GM23338 (cell line): ENCODE measurements around the gene MPV17L. TPM values are rescaled to one million over a fixed set of nuclear protein-coding genes. Genes with fewer than 3 reads are reported as not detected.

Experiments used
- ATAC-seq: fragments of 200-7000 bp; cut with Tn5 transposase; 3 replicates; pipeline ENCODE4 v1.9.1; 2020
- DNase-seq: peaks from one replicate; pipeline ENCODE4 v3.0.0-alpha.2; 2015; ENCODE audit warnings: low spot score
- H2AFZ ChIP-seq: fragments of 200-600 bp; sonication (generic); 2 replicates; pipeline ENCODE4 v1.8.0; 2016; ENCODE audit warnings: antibody characterized with exemption, mild to moderate bottlenecking, moderate library complexity
- H3F3A ChIP-seq: fragments of 200-600 bp; sonication (generic); replicated peaks from 2 replicates; pipeline ENCODE4 v1.8.0; 2017; ENCODE audit warnings: antibody characterized with exemption, mixed run types, low read depth
- H3K27ac ChIP-seq: fragments of 200-600 bp; sonication (generic); 2 replicates; pipeline ENCODE4 v1.6.1; 2016; ENCODE audit warnings: low read depth
- H3K27me3 ChIP-seq: fragments of 200-600 bp; sonication (generic); 2 replicates; pipeline ENCODE4 v1.8.0; 2016; ENCODE audit warnings: mild to moderate bottlenecking, mixed run types, moderate library complexity; ENCODE audit not compliant: insufficient read depth
- H3K36me3 ChIP-seq: fragments of 200-600 bp; sonication (generic); 2 replicates; pipeline ENCODE4 v1.8.0; 2016; ENCODE audit warnings: mild to moderate bottlenecking; ENCODE audit not compliant: insufficient read depth
- H3K4me1 ChIP-seq: fragments of 200-600 bp; sonication (generic); 2 replicates; pipeline ENCODE4 v1.8.0; 2016; ENCODE audit warnings: mild to moderate bottlenecking, moderate library complexity; ENCODE audit not compliant: insufficient read depth
- H3K4me2 ChIP-seq: fragments of 200-600 bp; sonication (generic); 2 replicates; pipeline ENCODE4 v1.7.1; 2017; ENCODE audit warnings: mixed run types
- H3K4me3 ChIP-seq: fragments of 200-600 bp; sonication (generic); 2 replicates; pipeline ENCODE4 v1.6.1; 2016; ENCODE audit warnings: mixed run types
- H3K79me2 ChIP-seq: fragments of 200-600 bp; sonication (generic); replicated peaks from 2 replicates; pipeline ENCODE4 v1.8.0; 2017; ENCODE audit warnings: mild to moderate bottlenecking; ENCODE audit not compliant: insufficient read depth
- H3K9me2 ChIP-seq: fragments of 200-600 bp; sonication (generic); 2 replicates; pipeline ENCODE4 v1.8.0; 2017; ENCODE audit not compliant: insufficient read depth
- H4K20me1 ChIP-seq: fragments of 200-600 bp; sonication (generic); replicated peaks from 2 replicates; pipeline ENCODE4 v1.8.0; 2017; ENCODE audit warnings: mild to moderate bottlenecking; ENCODE audit not compliant: insufficient read depth
- H3K27ac Mint-ChIP-seq: 2 replicates; pipeline ENCODE4 v1.8.0; 2020; ENCODE audit warnings: inconsistent platforms, mild to moderate bottlenecking, moderate library complexity, mixed read lengths
- H3K27me3 Mint-ChIP-seq: 3 replicates; pipeline ENCODE4 v1.8.0; 2022; ENCODE audit warnings: low read depth, mild to moderate bottlenecking, moderate library complexity, mixed read lengths, inconsistent platforms; ENCODE audit not compliant: insufficient read depth, poor library complexity
- H3K36me3 Mint-ChIP-seq: 3 replicates; pipeline ENCODE4 v1.8.0; 2021; ENCODE audit warnings: low read depth, mild to moderate bottlenecking, inconsistent platforms, moderate library complexity, mixed read lengths
- H3K4me1 Mint-ChIP-seq: 3 replicates; pipeline ENCODE4 v1.8.0; 2020; ENCODE audit warnings: mild to moderate bottlenecking, inconsistent platforms, mixed read lengths
- H3K4me3 Mint-ChIP-seq: 3 replicates; pipeline ENCODE4 v1.8.0; 2021; ENCODE audit warnings: moderate library complexity, mild to moderate bottlenecking, inconsistent platforms, mixed read lengths
- H3K9me3 Mint-ChIP-seq: 3 replicates; pipeline ENCODE4 v1.8.0; 2020; ENCODE audit warnings: moderate library complexity, mild to moderate bottlenecking, inconsistent platforms, mixed read lengths
- CREB1 ChIP-seq: fragments of 250-450 bp; sonication (Bioruptor Pico); IDR thresholded peaks from 2 replicates; pipeline ENCODE4 v1.5.0; 2020; ENCODE audit warnings: low read depth, mild to moderate bottlenecking, moderate library complexity
- CTCF ChIP-seq, 2 experiments: fragments of 200-600 bp in 1 of 2; sonication (generic) in 1 of 2; conservative IDR thresholded peaks; 2 replicates each; pipeline versions ENCODE4 v1.5.1 to v1.6.1; 2016 to 2017; ENCODE audit warnings: antibody characterized with exemption in 2 of 2, low read depth in 2 of 2, mild to moderate bottlenecking in 2 of 2, moderate library complexity in 1 of 2
- ETS1 ChIP-seq: IDR thresholded peaks from 2 replicates; pipeline ENCODE4 v1.6.1; 2016; ENCODE audit warnings: antibody characterized with exemption
- EZH2 ChIP-seq: fragments of 200-600 bp; sonication (generic); IDR thresholded peaks from one replicate; pipeline ENCODE4 v1.8.0; 2017; ENCODE audit warnings: antibody characterized with exemption, mild to moderate bottlenecking, low read depth; ENCODE audit not compliant: unreplicated experiment
- EZH2phosphoT487 ChIP-seq: fragments of 200-600 bp; sonication (generic); IDR thresholded peaks from one replicate; pipeline ENCODE4 v1.8.1; 2018; ENCODE audit warnings: antibody characterized with exemption; ENCODE audit not compliant: unreplicated experiment
- POLR2AphosphoS5 ChIP-seq: IDR thresholded peaks from 2 replicates; pipeline ENCODE4 v1.6.1; 2016; ENCODE audit warnings: antibody characterized with exemption, low read depth
- REST ChIP-seq: IDR thresholded peaks from one replicate; pipeline ENCODE4 v1.6.1; 2018; ENCODE audit warnings: antibody characterized with exemption; ENCODE audit not compliant: unreplicated experiment
- ZNF114 ChIP-seq: fragments of 250-450 bp; sonication (Bioruptor Pico); IDR thresholded peaks from 2 replicates; pipeline ENCODE4 v1.5.0; 2020; ENCODE audit warnings: mild to moderate bottlenecking, moderate library complexity
- ZNF331 ChIP-seq: fragments of 250-450 bp; sonication (Bioruptor Pico); IDR thresholded peaks from 2 replicates; pipeline ENCODE4 v1.5.0; 2020; ENCODE audit warnings: low read depth, mild to moderate bottlenecking, moderate library complexity
- polyA plus RNA-seq: library from polyadenylated mRNA; unstranded; fragments of >200 nt; fragmentation: Nextera tagmentation; extraction: Ambion mirVana; gene quantifications from 2 replicates; pipeline ENCODE4 v1.2.1, GENCODE V29; 2016
- total RNA-seq: library from RNA; depleted of rRNA; stranded (reverse); fragments of >200 nt; shearing (Covaris generic); gene quantifications from 2 replicates; pipeline ENCODE4 v1.2.3, GENCODE V29; 2014

MPV17L gene
- total and polyA plus RNA-seq, 2 experiments from 2014 or later, result 3.0 to 11.7 TPM

GRCh38 chr16:15425861-15426260 lies 30.3 kb downstream of the MPV17L start:
- H3K9me3 Mint-ChIP-seq, result no peaks in the 10 kb centered on the region
- Histone ChIP-seq H4K20me1 (no peaks in the 10 kb centered on the region), H2AFZ (0 out of 2 replicates have a peak overlapping the region, but pooled peaks have one; percentile 28)

More at GRCh38 chr16:15425861-15426260, 30.3 kb downstream of the MPV17L start:
- DNase-seq, result no peak
- Histone ChIP-seq H3K36me3 (no peaks in the 10 kb centered on the region), H3K27me3 (no peaks in the 10 kb centered on the region), H3K4me1 (no peaks in the 10 kb centered on the region), H3K4me2 (no peak overlapping the region), H3K27ac (no peak overlapping the region), H3F3A (no peaks in the 10 kb centered on the region), H3K79me2 (no peaks in the 10 kb centered on the region), H3K4me3 (no peak overlapping the region), H3K9me2 (no peaks in the 10 kb centered on the region)
- Mint-ChIP-seq H3K27me3 (peaks cover 3% of the 10 kb centered on the region), H3K4me1 (no peaks in the 10 kb centered on the region), H3K36me3 (no peaks in the 10 kb centered on the region), H3K27ac (no peak overlapping the region), H3K4me3 (no peak overlapping the region)
- ATAC-seq, result no peak
- TF ChIP-seq REST (no peak), POLR2AphosphoS5 (no peak), ETS1 (no peak), EZH2phosphoT487 (no peak), ZNF114 (CRISPR knock-in tag) (no peak), EZH2 (no peak), CTCF (conservative IDR thresholded peaks at IDR 0.05; ENCODE audit: low read depth in 2 of 2) (no peak), ZNF331 (CRISPR knock-in tag) (no peak), CREB1 (CRISPR knock-in tag) (no peak)
